ENCODE results near the gene SNRPD3. TPM values are rescaled to one million over a fixed set of nuclear protein-coding genes. Genes with fewer than 3 reads are reported as not detected.

Gene SNRPD3
- total RNA-seq, 1 experiment from 2014 or later, result 144 TPM

GRCh38 chr22:24514241-24515026 lies 41.4 kb upstream of the SNRPD3 start:
- BruUV-seq (replicated peaks), result no TSS peak
- ChIA-PET RAD21 (ENCODE audit: low non-redundant PET in 1 of 2, low total read pairs in 2 of 2, uncharacterized antibody in 2 of 2, unreplicated experiment in 2 of 2) (no interaction called here), POLR2A (no interaction called here), CTCF (no interaction called here)
- ATAC-seq, result no peak
- H3K9ac ChIP-seq (ENCODE audit: low read length), result no peak overlapping the region
- H2AFZ ChIP-seq (ENCODE audit: low read depth, low read length, poor library complexity, severe bottlenecking), result no peak overlapping the region
- no peaks in the 10 kb centered on the region for H4K20me1 ChIP-seq (ENCODE audit: insufficient read depth)
- intact Hi-C loops (cut with micrococcal nuclease), result no loop called here
- no peak for TF ChIP-seq ZNF274 (IDR thresholded peaks at IDR 0.05; ENCODE audit: low read depth, low read length)
- TF ChIP-seq POLR2A (IDR thresholded peaks at IDR 0.05; ENCODE audit: borderline replicate concordance, extremely low read depth, insufficient read depth, insufficient read length), result no peak
- no peaks in the 10 kb centered on the region for H3K9me3 ChIP-seq (ENCODE audit: control insufficient read depth in 1 of 2, insufficient read depth in 1 of 2, low read depth in 1 of 2, low read length in 2 of 2)
- no peak for DNase-seq (ENCODE audit: low read depth, low spot score)
- no peaks in the 10 kb centered on the region for H3K9me2 ChIP-seq (ENCODE audit: insufficient read depth)
- H3K79me2 ChIP-seq (ENCODE audit: insufficient read depth, low read length), result no peaks in the 10 kb centered on the region
- no peak overlapping the region for H3K27ac ChIP-seq (ENCODE audit: low read depth, low read length)
- H3K27me3 ChIP-seq (ENCODE audit: insufficient read depth, low read length), result peaks cover 5% of the 10 kb centered on the region; the same call in 1 of the 2 replicates
- no peaks in the 10 kb centered on the region for H3K4me1 ChIP-seq (ENCODE audit: control insufficient read depth in 1 of 2, insufficient read depth in 2 of 2, low read length in 2 of 2)
- H3K4me2 ChIP-seq (ENCODE audit: low read length), result no peak overlapping the region
- no peaks in the 10 kb centered on the region for H3K36me3 ChIP-seq (ENCODE audit: control insufficient read depth in 1 of 2, insufficient read depth in 2 of 2, low read length in 2 of 2)
- H3K4me3 ChIP-seq (replicated peaks in 1 of 2; ENCODE audit: low read depth in 1 of 2, low read length in 2 of 2), result no peak overlapping the region

- RAD21 ChIA-PET (ENCODE audit: low non-redundant PET in 1 of 2, low total read pairs in 2 of 2, uncharacterized antibody in 2 of 2, unreplicated experiment in 2 of 2), result no interaction called here
- Histone ChIP-seq H2AFZ (ENCODE audit: low read depth, low read length, poor library complexity, severe bottlenecking) (no peak overlapping the region), H3K79me2 (ENCODE audit: insufficient read depth, low read length) (no peaks in the 10 kb centered on the region), H3K4me3 (replicated peaks in 1 of 2; ENCODE audit: low read depth in 1 of 2, low read length in 2 of 2) (no peak overlapping the region), H3K9me3 (ENCODE audit: control insufficient read depth in 1 of 2, insufficient read depth in 1 of 2, low read depth in 1 of 2, low read length in 2 of 2) (no peaks in the 10 kb centered on the region), H3K36me3 (ENCODE audit: control insufficient read depth in 1 of 2, insufficient read depth in 2 of 2, low read length in 2 of 2) (no peaks in the 10 kb centered on the region), H3K27me3 (ENCODE audit: insufficient read depth, low read length) (peaks cover 5% of the 10 kb centered on the region; the same call in 1 of the 2 replicates), H4K20me1 (ENCODE audit: insufficient read depth) (no peaks in the 10 kb centered on the region), H3K4me1 (ENCODE audit: control insufficient read depth in 1 of 2, insufficient read depth in 2 of 2, low read length in 2 of 2) (no peaks in the 10 kb centered on the region), H3K27ac (ENCODE audit: low read depth, low read length) (no peak overlapping the region), H3K4me2 (ENCODE audit: low read length) (no peak overlapping the region), H3K9me2 (ENCODE audit: insufficient read depth) (no peaks in the 10 kb centered on the region), H3K9ac (ENCODE audit: low read length) (no peak overlapping the region)
- CTCF ChIA-PET, result no interaction called here
- TF ChIP-seq REST (IDR thresholded peaks at IDR 0.05; ENCODE audit: low read depth) (no peak), SRF (IDR thresholded peaks at IDR 0.05; ENCODE audit: low read depth) (no peak), CTCF (IDR thresholded peaks at IDR 0.05 in 2 of 3, conservative IDR thresholded peaks at IDR 0.05 in 1 of 3; ENCODE audit: borderline replicate concordance in 1 of 3, insufficient read depth in 1 of 3, low read depth in 2 of 3, low read length in 2 of 3) (no peak), YY1 (IDR thresholded peaks at IDR 0.05; ENCODE audit: extremely low read depth, insufficient replicate concordance, low read depth, low read length) (no peak), ZFX (IDR thresholded peaks at IDR 0.05) (no peak), EZH2phosphoT487 (IDR thresholded peaks at IDR 0.05; ENCODE audit: borderline replicate concordance) (no peak), ATF3 (IDR thresholded peaks at IDR 0.05) (no peak), TCF7L2 (IDR thresholded peaks at IDR 0.05; ENCODE audit: borderline replicate concordance, extremely low read depth, insufficient read depth, insufficient read length) (no peak)
- no TSS peak for BruUV-seq (replicated peaks)
- POLR2A ChIA-PET, result no interaction called here
- intact Hi-C loops (cut with micrococcal nuclease), result no loop called here
- DNase-seq (ENCODE audit: low read depth, low spot score) (no peak), ATAC-seq (no peak)
Observed at GRCh38 chr22:24515027-24515338, 40.8 kb upstream of the SNRPD3 start.
